T-helper 1 cell treated with Interleukin-12 subunit alpha and Interleukin-12 subunit beta and Interleukin-4 antibody, amounts not matched to agents 30 ng/mL and 1 ng/mL, for 36 hours (primary cell): ENCODE data around the gene NFATC3. TPM values are rescaled to one million over a fixed set of nuclear protein-coding genes. Genes with fewer than 3 reads are reported as not detected.

Experiments
- intact Hi-C: fragments of 100-400 bp; cut with micrococcal nuclease; formaldehyde crosslinking; loops from one replicate; pipeline ENCODE4 v1.15.1; 2024
- total RNA-seq: library from RNA; stranded (reverse); gene quantifications from 2 replicates; pipeline ENCODE4 v1.2.3, GENCODE V29; 2022

The NFATC3 gene
- total RNA-seq, 1 donor from 2014 or later = 149 TPM

- intact Hi-C loops = no loop called here
These were observed 156.9 kb downstream of the NFATC3 start for GRCh38 chr16:68242085-68242484.

GRCh38 chr16:68242926-68243858, 158.0 kb downstream of the NFATC3 start:
- intact Hi-C loops = no loop called here

GRCh38 chr16:68244481-68244902, 159.3 kb downstream of the NFATC3 start:
- intact Hi-C loops = no loop called here

- intact Hi-C loops = loop anchor here (1.0 kb wide), 7 partner anchors 8 to 293 kb away; partner anchors contain the start of genes SLC7A6, SLC7A6OS and SMPD3
These were observed 160.0 kb downstream of the NFATC3 start, which contains the start of gene PLA2G15 for GRCh38 chr16:68244903-68245853. PLA2G15 (plus strand) TSS chr16:68245373; CDS start chr16:68245427, 54 bp downstream.

GRCh38 chr16:68246121-68246520, 161.0 kb downstream of the NFATC3 start:
- intact Hi-C loops = no loop called here

GRCh38 chr16:68246666-68247065, 161.5 kb downstream of the NFATC3 start:
- intact Hi-C loops = no loop called here

GRCh38 chr16:68247400-68247799, 162.2 kb downstream of the NFATC3 start:
- intact Hi-C loops = no loop called here

- intact Hi-C loops = no loop called here
These were observed 162.8 kb downstream of the NFATC3 start for GRCh38 chr16:68247932-68248331.

- intact Hi-C loops = no loop called here
These were observed 164.2 kb downstream of the NFATC3 start for GRCh38 chr16:68249371-68249770.

- intact Hi-C loops = no loop called here
These were observed 165.8 kb downstream of the NFATC3 start for GRCh38 chr16:68250951-68251350.

- intact Hi-C loops = no loop called here
These were observed 166.7 kb downstream of the NFATC3 start for GRCh38 chr16:68251832-68252231.

GRCh38 chr16:68252383-68252782, 167.2 kb downstream of the NFATC3 start:
- intact Hi-C loops = no loop called here

GRCh38 chr16:68253721-68254120, 168.6 kb downstream of the NFATC3 start:
- intact Hi-C loops = no loop called here

GRCh38 chr16:68255712-68256111, 170.5 kb downstream of the NFATC3 start:
- intact Hi-C loops = no loop called here

- intact Hi-C loops = no loop called here
These were observed 172.2 kb downstream of the NFATC3 start for GRCh38 chr16:68257251-68257905.

- intact Hi-C loops = no loop called here
These were observed 173.0 kb downstream of the NFATC3 start for GRCh38 chr16:68257906-68258800.

- intact Hi-C loops = no loop called here
These were observed 174.0 kb downstream of the NFATC3 start for GRCh38 chr16:68259007-68259825.

GRCh38 chr16:68263559-68264127, 178.5 kb downstream of the NFATC3 start:
- intact Hi-C loops = loop anchor here (1.0 to 10.0 kb wide), 4 partner anchors 18 to 1071 kb away; partner anchors contain the start of genes COG8, NIP7, PDF and PLA2G15
